ENCODE results near the gene KIAA0753. TPM values are rescaled to one million over a fixed set of nuclear protein-coding genes. Genes with fewer than 3 reads are reported as not detected.
A peak's percentile ranks its signal among the peaks of the same experiment; 100 is the strongest.

The KIAA0753 gene
- 9.7 TPM for total RNA-seq
- long read RNA-seq, partial matches to known transcripts: 2 of 5 reads
- long read RNA-seq, other reads (novel, unspliced or antisense): 3 of 5 reads

DNA sequence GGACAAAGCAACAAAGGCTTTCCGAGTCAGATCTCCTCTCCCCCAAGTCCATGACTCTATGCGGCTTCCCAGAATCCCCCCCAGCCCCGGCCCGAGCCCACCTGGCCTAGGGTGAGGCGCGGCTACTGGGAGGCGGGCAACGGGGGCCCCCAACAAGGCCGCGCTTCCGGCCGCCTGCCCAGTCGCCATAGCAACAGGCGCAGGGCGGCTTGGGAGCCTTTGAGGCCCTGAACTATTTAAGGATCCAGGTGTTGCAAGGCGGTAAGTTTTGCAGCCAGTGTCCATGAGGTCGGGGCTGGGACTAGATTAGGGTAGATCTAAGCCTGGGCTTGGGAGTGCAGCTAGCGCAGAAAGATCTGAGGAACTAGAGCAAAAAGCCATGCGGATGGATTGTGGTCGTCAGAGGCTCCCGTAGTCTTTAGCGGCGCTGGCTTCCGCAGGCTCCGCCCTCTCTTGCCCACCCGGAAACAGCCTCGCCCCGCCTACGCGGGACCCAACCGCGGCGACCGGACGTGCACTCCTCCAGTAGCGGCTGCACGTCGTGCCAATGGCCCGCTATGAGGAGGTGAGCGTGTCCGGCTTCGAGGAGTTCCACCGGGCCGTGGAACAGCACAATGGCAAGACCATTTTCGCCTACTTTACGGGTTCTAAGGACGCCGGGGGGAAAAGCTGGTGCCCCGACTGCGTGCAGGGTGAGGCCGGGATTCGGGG lies at the start of gene KIAA0753, which contains the start of gene TXNDC17:
Gene KIAA0753 (minus strand): TSS at position 176 of the 711 bp plus-strand sequence. CDS start 5,608 bp downstream, outside the sequence.
Gene TXNDC17 (plus strand): TSS at position 525 of the 711 bp plus-strand sequence. CDS start 23 bp downstream, at position 548.
- DNase-seq (ENCODE audit: low spot score): peak; percentile 98

DNA sequence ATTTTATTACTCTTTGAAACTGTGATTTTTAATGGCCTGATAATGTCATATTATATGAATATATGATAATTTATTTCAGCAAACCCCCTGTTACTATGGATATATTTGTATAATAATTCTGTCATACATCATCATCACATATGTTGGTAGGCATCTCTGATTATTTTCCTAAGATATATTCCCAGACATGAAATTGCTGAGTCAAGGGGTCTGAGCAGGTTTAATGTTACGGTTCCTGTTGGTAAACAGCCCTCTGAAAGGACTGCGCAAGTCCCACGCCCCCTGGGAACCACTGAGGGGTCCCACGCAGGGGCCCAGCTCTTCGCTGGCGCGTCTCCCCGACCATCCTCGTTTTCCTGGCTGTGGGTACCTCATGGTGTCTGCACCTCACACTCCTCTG lies 48.4 kb upstream of the KIAA0753 start:
- DNase-seq (ENCODE audit: low spot score): no peak

DNA sequence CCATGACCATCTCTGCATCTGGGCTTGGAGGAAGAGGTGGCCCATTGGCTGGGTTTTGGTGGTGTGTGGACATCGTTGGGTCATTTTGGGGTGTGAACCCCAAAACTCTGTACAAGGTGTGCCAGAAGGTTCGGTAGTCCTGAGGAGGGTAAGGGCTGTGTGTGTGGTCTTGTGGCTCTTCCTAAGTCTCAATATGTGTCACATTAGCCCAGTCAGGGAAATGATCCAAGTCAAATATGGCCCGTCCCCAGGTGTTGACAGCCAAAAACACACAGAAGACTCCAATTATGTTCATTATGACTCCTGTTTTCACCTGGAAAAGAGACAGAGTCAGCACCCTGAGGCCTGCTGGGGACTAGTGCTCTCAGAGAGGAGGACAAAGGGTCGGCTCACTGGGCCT lies 45.5 kb upstream of the KIAA0753 start:
- no peak for DNase-seq (ENCODE audit: low spot score)

DNA sequence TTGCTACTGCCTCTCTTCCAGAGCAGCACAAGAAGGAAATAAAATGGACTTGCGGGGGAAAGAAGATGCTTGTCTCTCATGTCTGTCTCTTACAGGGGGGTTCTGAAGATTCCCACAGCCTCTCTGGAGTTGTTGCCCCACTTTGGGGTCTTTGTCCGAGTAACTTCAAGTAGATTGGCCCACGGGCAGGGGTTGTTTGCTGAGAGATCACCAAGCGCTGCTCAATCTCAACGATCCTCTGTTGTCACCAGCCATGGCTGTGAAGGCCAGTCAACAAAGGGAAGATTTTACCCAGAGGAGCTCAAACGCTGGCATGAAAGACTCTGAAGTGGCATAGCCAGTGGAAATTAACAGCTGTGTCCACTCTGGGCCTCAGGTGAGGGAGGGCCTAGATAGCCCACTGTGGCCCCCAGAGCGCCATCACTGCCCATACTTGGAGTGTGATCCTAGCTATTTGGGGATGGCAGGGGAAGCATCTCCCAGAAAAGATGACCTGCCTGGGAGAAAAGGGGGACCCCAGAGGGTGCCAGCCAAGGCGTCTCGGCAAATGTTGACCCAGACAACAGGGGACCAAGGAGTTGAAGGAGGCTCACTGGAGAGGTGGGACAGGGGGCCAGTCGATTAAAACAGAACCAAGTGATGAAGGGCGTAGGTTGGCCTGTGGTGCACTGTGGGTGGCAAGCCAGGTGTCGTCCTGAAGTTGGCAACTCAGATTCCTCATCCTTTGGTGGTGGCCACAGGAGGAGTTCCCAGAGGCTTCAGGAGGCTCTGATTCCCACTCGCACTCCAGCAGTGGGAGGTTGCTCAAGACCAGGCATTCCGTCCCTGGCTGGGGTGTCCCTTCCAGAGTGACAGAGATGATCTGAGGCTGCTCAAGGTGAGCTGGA lies 44.6 kb upstream of the KIAA0753 start:
- DNase-seq (ENCODE audit: low spot score): no peak

DNA sequence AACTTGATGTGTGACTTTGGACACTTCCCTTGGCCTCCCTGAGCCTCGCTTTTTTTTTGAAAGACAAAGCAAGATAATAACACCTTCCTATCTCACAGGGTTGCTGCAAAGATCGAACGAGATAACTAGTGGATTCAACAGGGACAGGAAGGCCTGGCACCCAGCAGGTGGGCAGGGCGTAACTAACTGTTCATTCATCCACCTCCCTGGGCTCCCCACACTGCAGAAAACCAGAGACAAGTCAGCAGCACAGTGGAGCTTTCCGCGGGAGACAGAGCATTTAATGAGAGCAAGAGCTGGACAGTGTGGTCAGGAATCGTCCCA lies 43.9 kb upstream of the KIAA0753 start:
- DNase-seq (ENCODE audit: low spot score): no peak

DNA sequence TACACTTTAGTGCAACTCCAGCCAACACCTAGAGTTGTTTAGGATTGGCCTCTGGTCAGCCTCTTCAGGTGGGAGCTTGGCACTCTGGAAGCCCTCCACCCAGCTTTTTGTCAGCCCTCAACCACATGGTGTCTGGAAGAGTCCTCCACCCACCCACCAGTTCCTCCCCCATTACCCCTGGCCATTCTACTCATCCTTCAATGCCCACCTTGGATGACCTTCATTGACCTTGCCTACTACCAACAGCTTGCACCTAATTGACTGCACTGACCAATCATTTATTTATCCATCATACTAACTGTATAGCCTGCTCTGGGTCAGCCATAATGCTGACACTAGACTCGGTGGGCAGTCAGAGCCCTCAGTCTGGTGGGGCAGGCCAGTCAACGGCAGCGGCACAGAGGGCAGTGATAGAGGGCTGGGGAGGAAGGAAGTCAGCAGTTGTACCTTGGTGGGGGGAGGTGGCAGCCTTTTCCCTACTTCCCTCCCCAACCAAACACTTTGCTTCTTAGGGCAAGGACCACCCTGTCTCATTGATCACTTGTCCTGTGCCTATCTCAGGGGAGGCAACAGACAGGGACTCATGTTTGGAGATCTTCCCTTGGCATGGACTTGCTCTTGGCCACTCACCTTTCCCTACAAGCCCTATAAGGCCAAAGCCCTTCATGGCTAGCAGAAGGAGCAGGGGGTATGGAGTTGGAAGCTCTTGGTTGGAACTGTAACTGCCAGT lies 43.4 kb upstream of the KIAA0753 start:
- no peak for DNase-seq (ENCODE audit: low spot score)

DNA sequence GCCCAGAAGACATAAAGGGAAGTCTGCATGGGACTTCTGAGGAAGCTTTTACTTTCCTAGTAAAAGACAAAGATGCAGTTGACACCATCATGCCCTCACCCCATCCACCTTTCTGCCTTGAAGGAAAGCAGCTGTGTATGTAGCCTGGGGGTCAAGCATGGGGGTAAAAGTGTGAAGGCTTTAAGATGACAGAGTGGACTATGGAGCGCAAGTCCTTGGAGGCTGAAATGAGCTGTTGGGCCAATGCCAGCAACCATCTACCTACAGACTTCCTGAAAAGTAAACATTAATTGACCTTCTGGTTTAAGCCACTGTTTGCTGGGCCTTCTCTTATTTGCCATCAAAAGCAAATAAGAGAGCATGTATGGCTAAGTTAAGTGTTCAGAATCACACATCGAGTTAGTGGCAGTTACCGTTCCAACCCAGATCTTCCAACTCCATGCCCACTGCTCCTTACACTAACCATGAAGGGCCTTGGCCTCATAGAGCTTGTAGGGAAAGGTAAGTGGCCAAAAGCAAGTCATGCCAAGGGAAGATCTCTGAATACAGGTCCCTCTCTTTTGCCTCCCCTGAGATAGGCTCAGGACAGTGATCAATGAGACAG lies 42.7 kb upstream of the KIAA0753 start:
- DNase-seq (ENCODE audit: low spot score): no peak

DNA sequence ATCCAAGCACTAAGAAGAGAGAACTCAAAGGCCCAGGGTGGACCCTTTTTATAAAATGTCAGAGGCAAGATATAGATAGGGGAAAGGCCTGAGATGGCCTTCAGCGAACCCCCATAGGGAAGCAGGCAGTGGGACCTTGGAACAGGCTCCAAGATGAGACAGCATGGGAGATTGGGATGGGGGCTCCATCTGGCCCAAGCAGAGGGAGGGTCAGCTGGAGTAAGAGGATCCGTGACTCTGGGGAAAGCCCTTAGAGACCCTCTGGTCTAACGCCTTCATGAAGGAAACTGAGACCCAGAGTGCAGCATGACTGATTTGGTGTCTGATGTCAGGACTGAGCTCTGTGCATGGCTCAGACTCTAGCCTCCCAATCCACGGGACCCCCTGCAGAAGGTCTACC lies 41.8 kb upstream of the KIAA0753 start:
- DNase-seq (ENCODE audit: low spot score): no peak

DNA sequence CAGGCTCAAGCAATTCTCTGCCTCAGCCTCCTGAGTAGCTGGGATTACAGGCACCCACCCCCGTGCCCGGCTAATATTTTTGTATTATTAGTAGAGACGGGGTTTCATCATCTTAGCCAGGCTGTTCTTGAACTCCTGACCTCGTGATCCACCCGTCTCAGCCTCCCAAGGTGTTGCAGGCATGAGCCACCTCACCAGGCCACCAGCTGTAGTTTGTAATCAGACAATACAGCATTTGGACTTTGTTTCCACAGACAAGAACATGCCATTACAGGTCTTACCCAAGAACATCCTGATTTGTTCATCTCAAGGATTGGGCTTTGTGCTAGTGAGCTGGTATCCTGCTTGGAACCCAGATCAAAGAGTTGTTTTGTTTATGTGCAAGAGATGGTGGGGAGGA lies 41.2 kb upstream of the KIAA0753 start:
- DNase-seq (ENCODE audit: low spot score): no peak

DNA sequence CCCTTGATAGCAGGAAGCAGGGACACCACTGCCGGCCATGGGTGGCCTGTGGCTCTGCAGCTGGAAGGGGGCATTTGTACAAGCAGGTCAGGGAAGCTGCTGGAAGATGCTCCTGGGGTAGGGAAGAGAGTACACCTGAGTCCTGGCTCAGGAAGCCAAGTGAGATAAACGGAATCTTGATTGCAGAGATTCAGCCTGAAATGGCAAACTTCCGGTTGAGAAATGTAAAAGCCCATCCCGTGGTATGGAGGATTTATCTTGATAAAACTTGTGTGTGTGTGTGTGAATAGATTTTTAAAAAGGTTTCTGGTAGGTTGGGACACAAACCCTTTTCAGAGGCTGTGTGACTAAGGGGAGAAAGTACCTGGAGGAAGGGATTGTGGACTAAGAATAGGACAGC lies 40.7 kb upstream of the KIAA0753 start:
- DNase-seq (ENCODE audit: low spot score): no peak

DNA sequence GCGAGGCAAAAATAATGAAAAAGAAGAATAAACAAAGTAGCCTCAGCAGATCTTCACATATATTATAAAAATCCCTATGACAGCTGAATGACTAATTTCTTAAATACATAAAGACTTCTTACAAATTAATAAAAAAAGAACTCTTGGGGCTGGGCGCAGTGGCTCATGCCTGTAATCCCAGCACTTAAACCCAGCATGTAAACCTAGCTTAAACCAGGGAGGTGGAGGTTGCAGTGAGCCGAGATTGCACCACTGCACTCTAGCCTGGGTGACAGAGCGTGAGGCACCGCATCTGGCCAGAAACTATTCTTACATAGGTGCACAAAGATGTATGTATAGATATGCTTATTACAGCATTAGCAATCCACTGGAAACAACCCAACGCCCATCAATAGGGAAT lies 38.7 kb upstream of the KIAA0753 start:
- no peak for DNase-seq (ENCODE audit: low spot score)

DNA sequence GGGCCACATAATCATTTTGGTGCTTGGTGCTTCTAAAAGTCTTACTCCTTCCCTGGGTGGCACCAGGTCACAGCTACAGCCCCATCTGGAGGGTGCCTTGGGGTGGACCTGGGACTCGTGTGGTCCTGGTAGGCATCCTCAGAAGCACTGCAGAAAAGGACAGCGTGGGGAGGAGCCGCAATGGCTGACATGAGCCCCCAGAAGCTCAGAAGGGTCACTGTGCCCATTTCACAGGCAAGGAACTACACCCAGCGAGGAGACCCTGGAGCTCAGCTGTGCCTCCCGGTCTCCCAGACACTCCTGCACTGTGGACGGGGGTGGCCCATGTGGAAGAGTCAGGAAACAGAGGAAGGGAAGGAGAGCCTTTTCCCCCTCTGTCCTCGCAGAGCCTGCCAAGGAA lies 37.4 kb upstream of the KIAA0753 start:
- no peak for DNase-seq (ENCODE audit: low spot score)

DNA sequence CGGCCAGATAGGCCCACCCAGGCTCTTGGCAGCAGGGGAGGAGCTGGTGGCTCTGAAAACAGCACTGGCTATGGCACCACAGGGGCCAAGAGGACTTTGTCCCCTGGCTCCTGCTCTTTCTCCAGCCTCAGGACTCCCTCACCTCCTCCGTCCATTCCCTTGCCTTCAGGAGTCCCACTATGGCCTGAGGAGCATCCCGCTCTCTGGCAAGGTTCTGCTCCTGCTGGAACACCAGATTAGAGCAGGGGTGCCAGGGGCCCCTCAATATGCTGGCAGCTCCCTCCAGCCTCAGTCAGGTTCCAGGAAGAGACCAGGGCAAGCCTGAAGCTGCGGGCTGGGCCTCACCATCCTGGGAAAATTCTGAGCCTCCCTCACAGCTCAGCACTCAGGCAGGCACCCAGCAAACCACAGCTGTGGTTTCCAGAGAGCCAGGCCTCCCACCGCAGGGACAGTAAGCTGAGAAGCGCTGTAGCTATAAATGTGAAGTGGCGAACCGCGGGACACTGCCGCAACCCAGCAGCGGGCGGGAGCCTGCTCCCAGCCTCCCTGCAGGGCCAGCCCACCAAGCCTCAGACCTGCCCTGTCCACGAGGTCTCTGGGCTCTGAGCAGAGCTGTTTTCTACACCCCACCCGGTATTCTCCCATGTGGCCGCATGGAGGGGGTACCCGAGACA lies 36.8 kb upstream of the KIAA0753 start:
- DNase-seq (ENCODE audit: low spot score): no peak

DNA sequence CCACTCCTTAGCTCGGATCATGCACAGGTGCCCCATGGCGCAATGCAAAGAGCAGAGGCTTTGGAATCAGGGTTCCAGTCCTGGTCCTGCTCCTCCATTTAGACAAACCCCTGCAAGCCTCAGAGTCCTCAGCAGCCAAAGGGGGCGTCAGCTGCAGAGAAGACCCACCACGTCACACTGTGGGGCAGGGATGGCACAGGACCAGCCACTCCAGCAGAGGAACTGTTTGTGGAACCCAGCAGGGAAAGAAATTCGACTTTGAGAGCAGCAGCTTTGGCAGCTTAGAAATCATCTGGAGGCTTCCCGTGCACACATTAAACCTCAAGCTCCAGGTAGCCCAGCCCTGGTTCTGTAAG lies 36.3 kb upstream of the KIAA0753 start:
- DNase-seq (ENCODE audit: low spot score): no peak

DNA sequence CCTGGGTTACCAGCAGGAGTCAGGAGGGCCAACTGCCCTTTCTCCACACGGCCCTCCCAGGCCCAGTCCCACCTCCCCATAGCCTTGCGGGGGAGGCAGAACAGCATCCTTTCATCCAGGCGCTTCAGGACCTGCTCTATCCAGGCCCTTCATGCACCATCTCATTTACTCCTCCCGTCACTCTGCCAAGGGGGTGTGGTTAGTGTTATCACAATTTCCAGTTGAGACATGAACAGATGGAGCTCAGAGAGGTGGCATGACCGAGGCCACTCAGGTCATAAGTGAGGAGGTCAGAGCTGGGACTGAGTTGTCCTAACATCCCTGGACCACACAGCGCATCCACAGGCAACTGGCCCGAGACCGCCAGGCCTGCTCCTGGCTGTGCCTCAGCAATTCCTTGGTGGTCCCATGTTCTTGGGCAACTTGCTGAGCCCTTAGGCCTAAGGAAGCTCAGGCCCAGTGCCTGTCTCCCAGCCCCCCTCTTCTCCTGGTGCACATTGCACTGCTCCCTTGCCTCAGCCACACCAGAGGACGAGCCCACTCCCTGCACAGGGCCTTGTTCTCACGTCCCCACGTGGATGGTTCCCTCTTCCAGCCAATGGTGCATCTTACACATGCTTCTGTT lies 34.8 kb upstream of the KIAA0753 start:
- DNase-seq (ENCODE audit: low spot score): no peak

DNA sequence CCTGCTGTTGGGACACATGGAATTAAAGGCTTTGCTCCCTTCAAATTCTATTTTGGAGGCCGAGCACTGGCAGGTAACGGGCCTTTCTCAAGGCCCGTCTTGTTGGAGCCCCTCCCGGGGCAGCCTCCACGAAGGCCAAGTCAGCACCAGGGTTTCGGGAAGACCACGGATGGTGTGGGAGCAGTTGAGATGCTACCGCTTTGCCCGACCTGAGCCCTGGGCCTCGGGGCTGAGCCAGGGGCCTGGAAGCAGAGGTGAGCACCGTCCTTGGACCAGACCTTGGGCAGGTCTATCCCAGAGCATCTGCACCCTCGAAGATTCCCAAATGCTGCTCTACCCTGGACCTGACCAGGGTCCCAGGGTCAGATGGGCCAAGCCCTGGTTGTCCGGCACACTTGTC lies 34.1 kb upstream of the KIAA0753 start:
- no peak for DNase-seq (ENCODE audit: low spot score)

DNA sequence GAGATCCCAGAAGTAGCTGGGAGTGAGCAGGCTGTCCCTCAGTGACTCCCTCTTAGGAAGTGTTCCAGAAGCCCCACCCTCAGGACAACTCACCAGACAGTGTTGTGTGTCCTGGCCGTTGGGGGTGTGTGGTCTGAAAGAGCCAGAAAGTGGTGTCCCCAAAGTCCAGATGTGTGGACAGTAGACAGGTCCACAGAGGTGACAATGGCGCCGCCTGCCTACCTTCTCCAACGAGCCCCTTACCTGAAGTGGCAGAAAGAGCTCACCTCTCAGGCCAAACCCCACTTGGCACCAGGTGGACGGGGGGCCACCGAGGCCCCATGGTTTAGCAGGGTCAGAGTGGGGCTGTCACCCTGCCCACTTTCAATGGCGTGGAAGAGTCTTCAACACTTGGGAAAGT lies 30.9 kb upstream of the KIAA0753 start:
- peak; percentile 88 for DNase-seq (ENCODE audit: low spot score)

DNA sequence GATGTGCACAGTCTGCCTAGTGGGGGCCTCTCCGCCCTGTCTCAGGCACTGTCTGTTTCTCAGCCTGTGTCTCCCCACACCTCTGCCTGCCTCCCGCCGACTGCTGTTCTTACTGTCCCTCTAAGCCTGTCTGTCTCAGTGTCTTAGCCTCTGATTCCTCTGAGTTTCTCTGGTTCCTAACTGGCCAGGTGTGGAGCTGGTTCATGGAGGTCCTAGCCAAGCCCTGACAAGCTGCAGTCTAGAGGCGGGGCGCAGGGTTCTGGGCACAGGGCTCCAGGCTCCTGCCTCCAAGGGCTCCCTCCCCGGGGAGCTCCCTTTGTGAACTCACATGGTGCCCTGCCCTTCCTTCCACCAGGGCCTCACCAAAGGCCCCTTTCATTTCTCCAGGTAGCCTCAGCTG lies 30.5 kb upstream of the KIAA0753 start:
- peak; percentile 75 for DNase-seq (ENCODE audit: low spot score)

DNA sequence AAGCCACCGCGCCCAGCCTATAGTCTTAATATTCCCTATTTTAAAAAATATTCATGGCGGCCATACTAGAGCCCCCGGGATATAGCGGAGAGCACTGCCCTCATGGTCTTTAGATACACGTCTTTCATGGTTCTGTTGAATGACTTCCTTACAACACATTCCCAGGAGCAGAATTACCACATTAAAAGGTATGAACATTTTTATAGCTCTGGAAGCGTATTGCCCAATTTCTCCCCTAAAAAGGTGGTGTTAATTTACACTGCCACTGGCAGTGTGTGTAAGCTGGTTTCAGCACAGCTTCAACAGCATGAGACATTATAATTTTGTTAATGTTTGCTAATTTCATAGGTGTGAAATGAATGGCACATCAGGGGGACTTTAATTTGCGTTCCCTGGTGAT lies 30.1 kb upstream of the KIAA0753 start:
- no peak for DNase-seq (ENCODE audit: low spot score)

DNA sequence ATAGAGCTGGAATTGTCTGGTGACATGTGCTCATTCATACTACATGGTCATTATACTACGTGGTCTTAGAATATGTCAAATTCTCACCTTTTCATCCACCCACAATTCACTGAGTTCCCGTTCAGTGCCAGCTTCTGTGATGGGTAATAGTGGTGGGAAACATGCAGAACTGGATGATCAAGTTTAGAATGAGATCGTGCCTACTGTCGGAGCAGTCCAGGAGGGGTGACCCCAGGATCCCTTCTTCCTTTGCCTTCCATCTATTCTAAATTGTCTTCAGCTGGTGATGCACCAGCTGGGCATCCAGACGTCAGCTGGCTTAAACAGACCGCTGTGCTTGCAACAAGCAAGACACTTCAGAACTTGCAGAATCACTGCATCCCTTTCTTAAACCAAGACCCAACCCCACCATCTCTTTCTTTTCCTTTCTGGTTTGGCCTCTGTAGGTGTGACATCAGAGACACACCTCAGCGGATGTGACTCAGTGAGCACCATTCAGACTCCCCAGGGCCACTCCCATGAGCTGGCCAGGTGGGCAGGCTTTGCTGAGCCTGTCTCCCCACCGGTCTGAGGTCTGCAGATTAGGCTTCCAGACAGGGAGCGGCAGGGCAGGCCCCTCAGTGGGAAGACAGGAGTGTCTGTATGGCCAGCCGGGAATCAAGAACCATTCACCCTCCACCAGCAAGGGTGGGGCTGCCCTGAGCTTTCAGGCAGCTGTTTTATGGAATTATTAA lies 29.1 kb upstream of the KIAA0753 start:
- DNase-seq (ENCODE audit: low spot score): peak; percentile 71
